Measurements from ENCODE around the gene NPIPA7.
"Not testable (repeated sequence)": the region's sequence is repeated elsewhere in the genome, so short reads cannot be mapped to it uniquely, and the experiment has no call there.

Gene NPIPA7

GRCh38 chr16:16417914-16418544, 39.1 kb downstream of the NPIPA7 start:
- DNase-seq (ENCODE audit: low read depth in 2 of 2) = not testable (repeated sequence)

- not testable (repeated sequence) for DNase-seq (ENCODE audit: low read depth in 2 of 2)
Observed at GRCh38 chr16:16420515-16420914, 41.6 kb downstream of the NPIPA7 start.

GRCh38 chr16:16425146-16425545, 46.2 kb downstream of the NPIPA7 start:
- not testable (repeated sequence) for DNase-seq (ENCODE audit: low read depth in 2 of 2)

GRCh38 chr16:16431135-16431534, 52.2 kb downstream of the NPIPA7 start:
- not testable (repeated sequence) for DNase-seq (ENCODE audit: low read depth in 2 of 2)

GRCh38 chr16:16434711-16435110, 55.8 kb downstream of the NPIPA7 start:
- not testable (repeated sequence) for DNase-seq (ENCODE audit: low read depth in 2 of 2)

- DNase-seq (ENCODE audit: low read depth in 2 of 2) = not testable (repeated sequence)
Observed at GRCh38 chr16:16441401-16441800, 62.5 kb downstream of the NPIPA7 start.
